Endothelial cell of umbilical vein (primary cell): ENCODE results near the gene MT1G.

Experiments
- EZH2 ChIP-seq: IDR thresholded peaks from 2 replicates; pipeline ENCODE4 v1.6.1; 2012; ENCODE audit warnings: borderline replicate concordance, low read depth, mild to moderate bottlenecking, moderate library complexity, low read length, inconsistent platforms; ENCODE audit not compliant: severe bottlenecking
- GATA2 ChIP-seq: IDR thresholded peaks from 2 replicates; pipeline ENCODE4 v1.7.0; 2011; ENCODE audit warnings: low read depth, mild to moderate bottlenecking, moderate library complexity, mixed read lengths, low read length; ENCODE audit not compliant: insufficient read length, insufficient read depth
- JUN ChIP-seq: IDR thresholded peaks from 2 replicates; pipeline ENCODE4 v1.6.1; 2011; ENCODE audit warnings: borderline replicate concordance, low read depth; ENCODE audit not compliant: insufficient read length, insufficient read depth
- POLR2A ChIP-seq: IDR thresholded peaks from 2 replicates; pipeline ENCODE4 v1.6.1; 2012; ENCODE audit warnings: low read depth, mild to moderate bottlenecking, control low read depth, low read length
- POLR2AphosphoS5 ChIP-seq: IDR thresholded peaks from 2 replicates; pipeline ENCODE4 v1.6.1; 2012; ENCODE audit warnings: low read depth, mild to moderate bottlenecking, control low read depth, low read length, moderate library complexity; ENCODE audit not compliant: insufficient read depth
- TF ChIP-seq, protein P1 (sequence below): IDR thresholded peaks from 2 replicates; pipeline ENCODE4 v1.6.1; 2011; ENCODE audit not compliant: insufficient read depth, insufficient read length
- TF ChIP-seq, protein P2 (sequence below), 2 donors: IDR thresholded peaks; 1 replicate in 1 of 2; 2 replicates in 1 of 2; pipeline ENCODE4 v1.5.1; 2011; ENCODE audit warnings: low read length in 2 of 2, mild to moderate bottlenecking in 2 of 2, moderate library complexity in 2 of 2, control low read depth in 1 of 2, inconsistent platforms in 1 of 2, low read depth in 1 of 2; ENCODE audit not compliant: insufficient read depth in 1 of 2; ENCODE audit errors: extremely low read depth in 1 of 2

DNA sequence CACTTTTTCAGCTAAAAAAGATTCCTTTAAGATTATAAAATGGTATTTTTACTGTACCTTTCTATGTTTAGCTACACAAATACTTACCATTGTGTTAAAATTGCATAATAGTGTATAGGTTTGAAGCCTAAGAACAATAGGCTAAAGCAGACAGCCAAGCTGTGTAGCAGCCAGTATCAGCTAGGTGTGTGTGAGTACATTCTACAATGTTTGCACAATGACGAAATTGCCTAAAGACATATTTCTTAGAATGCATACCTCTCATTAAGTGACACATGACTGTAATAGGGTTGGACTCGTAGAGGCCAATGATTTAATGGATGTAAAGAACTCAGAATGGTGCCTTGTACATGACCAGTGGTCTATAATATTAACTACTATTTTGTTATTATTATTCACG is 18.0 kb downstream of the MT1G start:
- TF ChIP-seq, protein P1, sequence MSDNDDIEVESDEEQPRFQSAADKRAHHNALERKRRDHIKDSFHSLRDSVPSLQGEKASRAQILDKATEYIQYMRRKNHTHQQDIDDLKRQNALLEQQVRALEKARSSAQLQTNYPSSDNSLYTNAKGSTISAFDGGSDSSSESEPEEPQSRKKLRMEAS = no peak
- TF ChIP-seq POLR2AphosphoS5 (no peak), GATA2 (no peak), POLR2A (no peak), JUN (no peak), EZH2 (no peak)
- TF ChIP-seq, protein P2, sequence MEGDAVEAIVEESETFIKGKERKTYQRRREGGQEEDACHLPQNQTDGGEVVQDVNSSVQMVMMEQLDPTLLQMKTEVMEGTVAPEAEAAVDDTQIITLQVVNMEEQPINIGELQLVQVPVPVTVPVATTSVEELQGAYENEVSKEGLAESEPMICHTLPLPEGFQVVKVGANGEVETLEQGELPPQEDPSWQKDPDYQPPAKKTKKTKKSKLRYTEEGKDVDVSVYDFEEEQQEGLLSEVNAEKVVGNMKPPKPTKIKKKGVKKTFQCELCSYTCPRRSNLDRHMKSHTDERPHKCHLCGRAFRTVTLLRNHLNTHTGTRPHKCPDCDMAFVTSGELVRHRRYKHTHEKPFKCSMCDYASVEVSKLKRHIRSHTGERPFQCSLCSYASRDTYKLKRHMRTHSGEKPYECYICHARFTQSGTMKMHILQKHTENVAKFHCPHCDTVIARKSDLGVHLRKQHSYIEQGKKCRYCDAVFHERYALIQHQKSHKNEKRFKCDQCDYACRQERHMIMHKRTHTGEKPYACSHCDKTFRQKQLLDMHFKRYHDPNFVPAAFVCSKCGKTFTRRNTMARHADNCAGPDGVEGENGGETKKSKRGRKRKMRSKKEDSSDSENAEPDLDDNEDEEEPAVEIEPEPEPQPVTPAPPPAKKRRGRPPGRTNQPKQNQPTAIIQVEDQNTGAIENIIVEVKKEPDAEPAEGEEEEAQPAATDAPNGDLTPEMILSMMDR (IDR thresholded peaks at IDR 0.05; ENCODE audit: extremely low read depth in 1 of 2, insufficient read depth in 1 of 2, low read depth in 1 of 2, low read length in 2 of 2) = no peak
